Astrocyte of the spinal cord (primary cell): ENCODE measurements around the gene TM9SF3.

Experiments
- DNase-seq: peaks from one replicate; pipeline ENCODE4 v3.0.0; 2011; ENCODE audit warnings: low read depth, low spot score
- H3K4me3 ChIP-seq: 2 replicates; pipeline ENCODE4 v1.5.1; 2011; ENCODE audit warnings: low read depth, mild to moderate bottlenecking, low read length, moderate library complexity
- in situ Hi-C: cut with HindIII; loops from 2 replicates; pipeline ENCODE4 v1.10.0; 2017; ENCODE audit warnings: low sequenced_read_pairs
- TF ChIP-seq, protein P1 (sequence below): IDR thresholded peaks from 2 replicates; pipeline ENCODE4 v1.5.1; 2012; ENCODE audit warnings: low read depth, mild to moderate bottlenecking, low read length, inconsistent platforms

Gene TM9SF3

DNA sequence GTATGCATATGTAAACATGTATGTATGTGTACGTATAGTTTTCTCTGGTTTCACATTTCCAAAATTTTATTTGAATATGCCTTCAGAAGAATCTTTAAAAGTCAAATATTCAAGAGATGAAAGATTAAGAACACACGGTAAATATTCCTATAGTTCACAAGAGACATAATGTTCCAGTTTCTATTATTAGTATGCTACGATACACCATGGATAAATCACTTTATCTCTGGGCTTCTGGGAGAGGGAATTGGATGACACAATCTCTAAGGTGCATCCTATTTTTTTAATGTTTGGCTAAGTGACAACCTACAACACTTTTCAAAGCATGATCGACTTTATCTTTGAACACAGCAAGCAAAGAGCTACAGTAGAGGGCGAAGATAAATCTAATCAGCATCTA, 13.8 kb downstream of the TM9SF3 start:
- no peak overlapping the region for H3K4me3 ChIP-seq
- TF ChIP-seq, protein P1, sequence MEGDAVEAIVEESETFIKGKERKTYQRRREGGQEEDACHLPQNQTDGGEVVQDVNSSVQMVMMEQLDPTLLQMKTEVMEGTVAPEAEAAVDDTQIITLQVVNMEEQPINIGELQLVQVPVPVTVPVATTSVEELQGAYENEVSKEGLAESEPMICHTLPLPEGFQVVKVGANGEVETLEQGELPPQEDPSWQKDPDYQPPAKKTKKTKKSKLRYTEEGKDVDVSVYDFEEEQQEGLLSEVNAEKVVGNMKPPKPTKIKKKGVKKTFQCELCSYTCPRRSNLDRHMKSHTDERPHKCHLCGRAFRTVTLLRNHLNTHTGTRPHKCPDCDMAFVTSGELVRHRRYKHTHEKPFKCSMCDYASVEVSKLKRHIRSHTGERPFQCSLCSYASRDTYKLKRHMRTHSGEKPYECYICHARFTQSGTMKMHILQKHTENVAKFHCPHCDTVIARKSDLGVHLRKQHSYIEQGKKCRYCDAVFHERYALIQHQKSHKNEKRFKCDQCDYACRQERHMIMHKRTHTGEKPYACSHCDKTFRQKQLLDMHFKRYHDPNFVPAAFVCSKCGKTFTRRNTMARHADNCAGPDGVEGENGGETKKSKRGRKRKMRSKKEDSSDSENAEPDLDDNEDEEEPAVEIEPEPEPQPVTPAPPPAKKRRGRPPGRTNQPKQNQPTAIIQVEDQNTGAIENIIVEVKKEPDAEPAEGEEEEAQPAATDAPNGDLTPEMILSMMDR = no peak
- DNase-seq = no peak
- in situ Hi-C loops = no loop called here

DNA sequence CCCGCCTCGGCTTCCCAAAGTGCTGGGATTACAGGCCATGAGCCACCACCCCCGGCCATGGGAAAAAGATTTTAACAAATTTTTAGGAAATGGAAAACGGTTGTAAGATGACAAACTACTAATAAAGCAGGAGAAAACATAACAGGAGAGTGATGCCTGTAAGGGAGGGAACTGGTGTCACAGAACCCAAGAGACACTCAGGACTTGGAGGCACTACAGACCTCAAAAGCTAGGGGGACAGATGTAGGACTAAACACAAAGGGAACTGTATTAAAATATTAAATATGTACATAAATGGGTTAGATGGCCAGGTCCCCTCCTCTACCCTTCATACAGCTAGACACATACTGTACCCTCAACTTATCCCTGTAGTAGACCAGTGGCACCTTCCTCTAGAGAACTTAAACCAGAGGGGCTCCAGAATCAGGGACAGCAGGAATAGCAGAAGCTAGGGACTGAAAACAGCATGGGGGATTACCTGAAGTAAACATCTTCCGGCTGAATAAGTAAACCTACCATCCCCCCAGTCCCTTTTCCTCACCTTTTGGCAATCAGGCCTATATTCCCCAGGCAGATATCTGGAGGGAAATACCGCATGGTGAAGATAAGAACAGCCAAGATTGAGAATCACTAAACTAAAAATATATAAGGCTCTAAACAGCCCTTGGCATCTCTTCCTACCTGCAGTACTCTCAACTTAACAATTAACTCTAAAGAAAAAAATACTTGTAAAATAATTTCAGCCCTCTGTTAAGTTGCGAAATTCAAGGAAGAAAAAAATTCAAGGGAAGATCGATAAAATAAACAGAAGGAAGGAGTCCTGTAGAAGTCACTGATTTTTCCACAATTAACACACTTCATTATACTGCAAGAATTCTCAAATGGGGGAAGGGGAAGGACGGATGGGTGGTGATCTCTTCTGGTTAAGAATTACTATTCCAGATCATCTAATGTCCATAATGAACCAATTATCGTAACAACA, 15.5 kb downstream of the TM9SF3 start:
- in situ Hi-C loops = no loop called here
- no peak overlapping the region for H3K4me3 ChIP-seq
- no peak for DNase-seq
- TF ChIP-seq, protein P1 = no peak

DNA sequence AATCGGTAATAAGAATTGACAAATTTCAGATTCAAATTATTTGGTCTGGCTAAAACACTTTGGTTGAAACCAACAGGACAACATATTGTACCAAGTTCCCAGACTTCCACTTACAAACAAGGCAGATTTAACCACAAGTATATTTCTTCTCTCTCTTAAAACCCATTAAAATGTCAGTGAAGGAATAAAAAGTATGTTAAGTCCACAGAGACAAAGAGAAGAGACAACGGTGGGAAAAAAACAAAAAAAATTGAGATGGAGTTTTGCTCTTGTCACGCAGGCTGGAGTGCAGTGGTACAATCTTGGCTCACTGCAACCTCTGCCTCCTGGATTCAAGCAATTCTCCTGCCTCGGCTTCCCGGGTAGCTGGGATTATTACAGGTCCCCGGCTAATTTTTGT, 16.3 kb downstream of the TM9SF3 start:
- no peak overlapping the region for H3K4me3 ChIP-seq
- DNase-seq = no peak
- in situ Hi-C loops = no loop called here
- TF ChIP-seq, protein P1 = no peak

DNA sequence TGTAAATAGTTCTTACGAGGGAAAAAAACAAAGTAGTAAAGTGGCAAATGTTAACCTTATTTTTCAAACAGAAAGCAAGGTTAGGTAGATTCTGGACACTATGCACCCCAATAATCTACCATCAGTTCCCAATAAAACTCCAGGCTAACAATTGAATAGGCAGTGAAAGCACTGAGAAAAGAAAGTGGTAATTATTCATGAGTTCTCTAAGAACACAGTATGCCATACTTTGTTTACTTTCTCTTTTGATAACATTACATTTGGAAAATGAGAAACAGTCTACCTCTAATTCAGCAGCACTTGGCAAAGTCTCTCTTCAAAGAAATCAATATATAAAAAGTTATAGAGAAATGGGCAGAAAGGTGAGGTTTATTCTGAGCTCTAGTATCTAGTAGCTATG, 18.4 kb downstream of the TM9SF3 start:
- TF ChIP-seq, protein P1 = no peak
- in situ Hi-C loops = no loop called here
- DNase-seq = no peak
- no peak overlapping the region for H3K4me3 ChIP-seq

DNA sequence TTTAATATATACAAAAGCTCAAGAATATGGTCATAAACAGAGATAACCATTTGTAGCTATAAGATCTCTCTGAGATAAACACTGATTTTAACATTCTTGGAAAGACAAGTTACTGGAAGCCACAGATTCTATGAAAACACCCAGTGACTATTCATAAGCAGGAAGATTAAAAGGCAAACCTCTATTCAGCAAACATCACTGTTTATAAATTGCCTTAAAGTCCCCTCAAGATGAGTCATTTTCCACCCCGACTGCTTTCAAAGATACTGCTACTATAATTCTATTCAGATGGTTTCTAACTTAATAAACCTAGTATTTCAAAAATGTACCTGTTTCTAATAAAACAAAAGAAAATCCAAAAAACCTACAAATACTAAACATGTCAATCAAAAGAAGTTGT, 21.0 kb downstream of the TM9SF3 start:
- DNase-seq = peak; percentile 63
- H3K4me3 ChIP-seq = no peak overlapping the region
- in situ Hi-C loops = no loop called here
- TF ChIP-seq, protein P1 = no peak

DNA sequence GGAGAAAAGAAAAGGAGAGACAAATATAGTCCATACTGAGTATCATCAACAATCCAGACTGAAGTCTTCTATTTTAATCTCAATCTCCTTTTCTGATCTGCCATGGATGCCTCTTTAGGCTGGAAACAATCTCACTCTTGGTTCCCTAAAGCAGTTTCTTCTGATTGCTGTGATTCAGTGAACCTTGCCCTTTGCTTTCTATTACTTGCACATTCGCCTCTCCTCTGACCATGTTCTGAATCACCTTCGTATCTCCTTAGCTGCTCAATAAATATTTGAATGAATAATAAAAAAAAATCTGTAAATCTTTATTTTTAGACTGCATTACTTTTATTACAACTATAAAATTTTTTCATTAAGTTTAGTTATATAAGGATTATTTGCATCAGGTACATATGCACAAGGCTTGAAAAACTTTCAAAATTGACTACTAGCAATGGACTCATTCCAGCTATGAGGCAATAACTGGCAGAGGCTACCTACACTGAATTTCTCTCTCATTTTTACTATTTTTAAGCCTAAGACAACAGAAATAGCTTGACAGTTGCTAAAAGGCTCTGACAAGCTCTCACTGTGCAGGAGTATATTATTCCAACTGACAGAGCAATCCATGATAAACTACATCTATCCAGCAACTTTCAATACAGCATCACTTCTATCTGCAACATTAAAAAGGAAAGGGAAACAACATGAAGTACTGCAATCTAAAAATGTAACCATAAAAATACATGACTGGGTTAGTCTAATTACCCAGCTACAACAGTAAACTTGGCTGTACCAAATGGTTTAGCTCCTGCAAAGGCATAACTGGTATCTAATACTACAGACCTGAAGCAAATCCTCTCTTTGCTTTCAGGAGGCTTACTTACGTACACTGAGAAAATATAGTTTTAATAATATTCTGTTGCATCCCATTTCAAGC, 25.6 kb downstream of the TM9SF3 start:
- DNase-seq = no peak
- TF ChIP-seq, protein P1 = no peak
- H3K4me3 ChIP-seq = no peak overlapping the region
- in situ Hi-C loops = no loop called here
